Ascending aorta (tissue), 2 donors: ENCODE data around the gene PLA2G4E. TPM values are rescaled to one million over a fixed set of nuclear protein-coding genes. Genes with fewer than 3 reads are reported as not detected.

ENCODE experiments used
- DNase-seq, 2 donors: peaks; one replicate each; pipeline ENCODE4 v3.0.0-alpha.2; 2019; ENCODE audit warnings: low spot score in 2 of 2
- H3K27ac ChIP-seq, 2 donors: fragments of 200-600 bp; sonication (generic); one replicate each; pipeline ENCODE4 v1.5.1; 2016 to 2017; ENCODE audit warnings: mild to moderate bottlenecking in 1 of 2
- H3K27me3 ChIP-seq: fragments of 200-600 bp; sonication (generic); one replicate; pipeline ENCODE4 v1.5.1; 2017
- H3K36me3 ChIP-seq, 2 donors: fragments of 200-600 bp; sonication (generic); one replicate each; pipeline ENCODE4 v1.5.1; 2016
- H3K4me1 ChIP-seq, 2 donors: fragments of 200-600 bp; sonication (generic); one replicate each; pipeline ENCODE4 v1.5.1; 2016 to 2017; ENCODE audit warnings: mild to moderate bottlenecking in 1 of 2
- H3K4me3 ChIP-seq, 2 donors: fragments of 200-600 bp; sonication (generic); one replicate each; pipeline ENCODE4 v1.5.1; 2016 to 2017; ENCODE audit warnings: mild to moderate bottlenecking in 1 of 2
- H3K9me3 ChIP-seq, 2 donors: fragments of 200-600 bp; sonication (generic); one replicate each; pipeline ENCODE4 v1.5.1; 2016
- intact Hi-C: fragments of 100-400 bp; cut with DNase I; formaldehyde crosslinking; loops from one replicate; pipeline ENCODE4 v1.15.1; 2023
- total RNA-seq: library from RNA; depleted of rRNA; stranded (reverse); fragments of >200 nt; gene quantifications from one replicate; pipeline ENCODE4 v1.1.0, GENCODE V29; 2016
- TF ChIP-seq, protein P1 (sequence below), 3 experiments: fragments of 200-600 bp in 2 of 3; fragments of 450-650 bp in 1 of 3; sonication (generic) in 2 of 3; IDR thresholded peaks; one replicate each; pipeline ENCODE4 v1.5.1; 2016 to 2019; ENCODE audit warnings: antibody characterized with exemption in 3 of 3, mild to moderate bottlenecking in 1 of 3, moderate library complexity in 1 of 3

Gene PLA2G4E
- total RNA-seq, 1 donor from 2014 or later = not detected

- Histone ChIP-seq H3K27ac (no peak overlapping the region), H3K4me3 (no peak overlapping the region), H3K4me1 (no peaks in the 10 kb centered on the region), H3K27me3 (no peaks in the 10 kb centered on the region), H3K36me3 (no peaks in the 10 kb centered on the region), H3K9me3 (no peaks in the 10 kb centered on the region)
- TF ChIP-seq, protein P1, sequence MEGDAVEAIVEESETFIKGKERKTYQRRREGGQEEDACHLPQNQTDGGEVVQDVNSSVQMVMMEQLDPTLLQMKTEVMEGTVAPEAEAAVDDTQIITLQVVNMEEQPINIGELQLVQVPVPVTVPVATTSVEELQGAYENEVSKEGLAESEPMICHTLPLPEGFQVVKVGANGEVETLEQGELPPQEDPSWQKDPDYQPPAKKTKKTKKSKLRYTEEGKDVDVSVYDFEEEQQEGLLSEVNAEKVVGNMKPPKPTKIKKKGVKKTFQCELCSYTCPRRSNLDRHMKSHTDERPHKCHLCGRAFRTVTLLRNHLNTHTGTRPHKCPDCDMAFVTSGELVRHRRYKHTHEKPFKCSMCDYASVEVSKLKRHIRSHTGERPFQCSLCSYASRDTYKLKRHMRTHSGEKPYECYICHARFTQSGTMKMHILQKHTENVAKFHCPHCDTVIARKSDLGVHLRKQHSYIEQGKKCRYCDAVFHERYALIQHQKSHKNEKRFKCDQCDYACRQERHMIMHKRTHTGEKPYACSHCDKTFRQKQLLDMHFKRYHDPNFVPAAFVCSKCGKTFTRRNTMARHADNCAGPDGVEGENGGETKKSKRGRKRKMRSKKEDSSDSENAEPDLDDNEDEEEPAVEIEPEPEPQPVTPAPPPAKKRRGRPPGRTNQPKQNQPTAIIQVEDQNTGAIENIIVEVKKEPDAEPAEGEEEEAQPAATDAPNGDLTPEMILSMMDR (IDR thresholded peaks at IDR 0.05) = no peak
- peak in 1 of 2 donors; percentile 48 for DNase-seq
- intact Hi-C loops = no loop called here
Observed at GRCh38 chr15:42048821-42049200, 28.0 kb upstream of the PLA2G4E start.

DNA sequence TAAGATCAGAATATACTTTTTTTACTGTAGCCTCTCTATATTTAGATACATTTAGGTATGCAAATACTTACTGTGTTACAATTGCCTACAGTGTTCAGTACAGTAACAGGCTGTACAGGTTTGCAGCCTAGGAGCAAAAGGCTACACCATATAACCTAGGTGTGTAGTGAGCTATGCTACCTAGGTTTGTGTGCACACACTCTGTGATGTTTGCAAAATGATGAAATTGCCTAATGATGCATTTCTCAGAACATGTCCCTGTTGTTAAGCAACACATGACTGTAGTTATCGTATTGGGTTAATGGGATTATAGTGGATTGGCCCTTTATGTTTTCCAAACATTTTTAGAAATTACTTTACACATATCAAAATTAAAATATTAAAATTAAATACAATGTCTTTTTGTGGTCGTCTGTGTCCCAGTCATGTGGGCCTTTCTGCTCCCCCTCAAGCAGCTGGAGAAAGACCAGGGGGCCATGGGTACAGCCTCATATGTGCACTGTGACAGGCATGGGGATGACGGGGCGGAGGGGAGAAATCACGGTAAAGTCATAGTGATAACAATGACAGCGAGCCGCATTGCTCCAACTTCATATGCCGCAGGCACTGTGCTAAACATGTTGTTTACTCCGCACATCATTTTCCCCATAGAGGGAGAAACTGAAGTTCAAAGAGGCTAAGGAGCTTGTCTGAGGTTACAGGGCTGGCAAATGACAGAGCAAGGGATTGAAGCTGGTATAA, 27.4 kb upstream of the PLA2G4E start:
- H3K4me3 ChIP-seq = no peak overlapping the region
- no peaks in the 10 kb centered on the region for H3K27me3 ChIP-seq
- intact Hi-C loops = no loop called here
- no peak overlapping the region for H3K27ac ChIP-seq
- peak in 1 of 2 donors; percentile 22 for DNase-seq
- H3K36me3 ChIP-seq = no peaks in the 10 kb centered on the region
- no peaks in the 10 kb centered on the region for H3K4me1 ChIP-seq
- H3K9me3 ChIP-seq = no peaks in the 10 kb centered on the region
- TF ChIP-seq, protein P1 (IDR thresholded peaks at IDR 0.05) = no peak

DNA sequence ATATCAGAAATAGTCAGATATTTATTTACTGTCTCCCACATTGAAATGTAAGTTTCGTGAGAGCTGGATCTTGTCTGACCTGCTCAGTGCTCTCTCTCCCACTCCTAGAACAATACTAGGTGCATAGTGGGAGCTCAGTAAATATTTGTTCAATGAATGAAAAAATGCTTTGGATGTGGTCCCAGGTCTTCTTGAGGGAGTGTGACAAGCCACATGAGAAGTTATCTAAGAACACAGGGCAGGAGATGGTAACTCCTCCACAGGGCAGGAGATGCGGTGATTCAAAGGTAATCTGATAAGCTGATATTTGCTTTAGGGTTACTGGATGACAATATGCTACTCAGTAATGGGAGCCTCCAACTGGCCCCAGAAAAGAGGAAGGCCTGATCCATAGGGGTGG, 25.8 kb upstream of the PLA2G4E start:
- H3K36me3 ChIP-seq = no peaks in the 10 kb centered on the region
- H3K9me3 ChIP-seq = no peaks in the 10 kb centered on the region
- no peaks in the 10 kb centered on the region for H3K27me3 ChIP-seq
- H3K27ac ChIP-seq = no peak overlapping the region
- H3K4me3 ChIP-seq = no peak overlapping the region
- peak in 1 of 2 donors; percentile 12 for DNase-seq
- intact Hi-C loops = no loop called here
- TF ChIP-seq, protein P1 (IDR thresholded peaks at IDR 0.05) = no peak
- no peaks in the 10 kb centered on the region for H3K4me1 ChIP-seq

GRCh38 chr15:42045211-42045615, 24.4 kb upstream of the PLA2G4E start:
- H3K4me1 ChIP-seq = no peaks in the 10 kb centered on the region
- TF ChIP-seq, protein P1 (IDR thresholded peaks at IDR 0.05) = no peak
- peak in 1 of 2 donors; percentile 49 for DNase-seq
- H3K27me3 ChIP-seq = no peaks in the 10 kb centered on the region
- intact Hi-C loops = no loop called here
- H3K36me3 ChIP-seq = no peaks in the 10 kb centered on the region
- no peaks in the 10 kb centered on the region for H3K9me3 ChIP-seq
- H3K27ac ChIP-seq = no peak overlapping the region
- no peak overlapping the region for H3K4me3 ChIP-seq

- TF ChIP-seq, protein P1 (IDR thresholded peaks at IDR 0.05) = no peak
- H3K9me3 ChIP-seq = no peaks in the 10 kb centered on the region
- no peaks in the 10 kb centered on the region for H3K4me1 ChIP-seq
- intact Hi-C loops = no loop called here
- H3K36me3 ChIP-seq = no peaks in the 10 kb centered on the region
- no peak overlapping the region for H3K4me3 ChIP-seq
- peak in 1 of 2 donors; percentile 39 for DNase-seq
- H3K27me3 ChIP-seq = no peaks in the 10 kb centered on the region
- no peak overlapping the region for H3K27ac ChIP-seq
Observed at GRCh38 chr15:42042602-42043400, 22.0 kb upstream of the PLA2G4E start.
